HG03342 (cell line): ENCODE measurements around the gene PRR15L.
"Not testable (repeated sequence)": the region's sequence is repeated elsewhere in the genome, so short reads cannot be mapped to it uniquely, and the experiment has no call there.

ENCODE experiments used
- ATAC-seq: cut with Tn5 transposase; IDR thresholded peaks from one replicate; pipeline ENCODE4 v1.9.1; 2021; ENCODE audit warnings: mild to moderate bottlenecking, moderate library complexity; ENCODE audit not compliant: unreplicated experiment

PRR15L gene

GRCh38 chr17:47957591-47958490, at the start of gene PRR15L:
Gene PRR15L, minus strand, starts transcription at chr17:47957883. Its CDS starts 4,649 bp downstream, at chr17:47953234.
- no peak for ATAC-seq

GRCh38 chr17:48006936-48007709, 49.4 kb upstream of the PRR15L start:
- ATAC-seq: no peak

- ATAC-seq: no peak
These were observed 47.3 kb upstream of the PRR15L start for GRCh38 chr17:48004983-48005382.

DNA sequence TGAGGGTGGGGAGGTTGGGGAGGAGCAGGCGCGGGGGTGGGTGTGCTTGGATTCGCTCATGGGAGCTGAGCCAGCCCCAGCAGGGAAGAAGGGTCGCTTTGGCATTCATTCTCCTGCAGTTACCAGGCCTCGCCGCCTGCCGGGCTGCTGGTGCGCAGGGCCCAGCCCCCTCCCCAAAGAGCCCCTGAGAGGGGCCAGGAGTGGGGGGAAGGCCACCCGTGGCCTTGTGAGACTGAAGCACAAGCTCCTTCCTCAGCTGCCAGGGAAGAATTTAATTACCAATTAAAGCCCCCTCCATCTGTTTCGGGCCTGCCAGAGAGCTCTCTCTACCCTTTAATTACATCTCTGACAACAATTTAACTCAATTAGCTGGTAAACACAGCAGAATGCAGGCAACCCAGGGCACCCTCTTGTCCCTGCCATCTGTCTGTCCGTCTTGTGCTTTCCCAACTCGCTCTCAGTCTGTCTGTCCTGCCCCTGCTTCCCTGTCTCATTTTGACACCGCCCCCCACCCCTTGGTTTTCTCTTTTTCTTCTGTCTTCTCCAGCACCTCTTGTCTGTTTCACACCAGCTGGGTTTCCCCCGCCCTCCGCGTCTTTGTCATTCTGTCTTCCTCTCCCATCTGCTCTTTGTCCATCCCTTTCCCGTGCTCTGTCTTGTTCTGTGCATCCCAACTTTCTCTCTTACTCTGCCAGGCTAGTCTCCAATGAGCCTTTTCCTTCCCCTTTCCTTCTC, 45.9 kb upstream of the PRR15L start:
- ATAC-seq: no peak

GRCh38 chr17:48002916-48003416, 45.3 kb upstream of the PRR15L start:
- ATAC-seq: no peak

- no peak for ATAC-seq
These were observed 44.7 kb upstream of the PRR15L start for GRCh38 chr17:48002266-48002915.

DNA sequence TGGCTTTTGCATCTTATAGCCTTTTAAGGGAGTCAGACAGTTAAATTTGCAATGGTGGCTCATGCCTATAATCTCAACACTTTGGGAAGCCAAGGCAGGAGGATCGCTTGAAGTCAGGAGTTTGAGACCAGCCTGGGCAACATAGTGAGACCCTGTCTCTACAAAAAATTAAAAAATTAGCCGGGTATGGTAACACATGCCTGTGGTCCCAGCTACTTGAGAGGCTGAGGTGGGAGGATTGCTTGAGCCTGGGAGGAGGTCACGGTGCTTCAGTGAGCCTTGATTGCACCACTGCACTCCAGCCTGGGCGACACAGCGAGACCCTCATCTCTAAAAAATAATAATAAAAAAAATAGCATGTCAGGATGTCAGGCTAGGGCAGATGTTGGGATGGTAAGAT, 44.0 kb upstream of the PRR15L start:
- ATAC-seq: not testable (repeated sequence)

GRCh38 chr17:48001197-48001596, 43.5 kb upstream of the PRR15L start:
- ATAC-seq: no peak

DNA sequence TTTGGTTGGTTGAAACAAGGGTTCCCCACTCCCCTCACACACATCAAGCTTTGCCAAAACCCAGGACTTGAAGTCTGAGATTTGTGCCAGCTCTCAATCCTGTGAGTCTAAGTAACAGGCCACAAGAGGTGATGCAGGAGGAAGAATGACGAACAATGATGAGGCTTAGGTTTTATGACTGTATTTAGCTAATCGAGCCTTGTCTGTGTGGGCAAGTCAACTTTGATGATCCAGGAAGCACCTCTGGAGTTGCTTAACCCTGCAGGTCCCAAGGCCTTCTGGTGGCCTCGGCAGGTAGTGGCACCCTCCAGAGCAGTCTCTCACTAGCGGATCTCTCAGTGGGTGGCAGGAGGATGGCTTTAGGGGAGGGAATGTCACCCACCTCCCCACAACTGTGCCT, 41.9 kb upstream of the PRR15L start:
- ATAC-seq: no peak

DNA sequence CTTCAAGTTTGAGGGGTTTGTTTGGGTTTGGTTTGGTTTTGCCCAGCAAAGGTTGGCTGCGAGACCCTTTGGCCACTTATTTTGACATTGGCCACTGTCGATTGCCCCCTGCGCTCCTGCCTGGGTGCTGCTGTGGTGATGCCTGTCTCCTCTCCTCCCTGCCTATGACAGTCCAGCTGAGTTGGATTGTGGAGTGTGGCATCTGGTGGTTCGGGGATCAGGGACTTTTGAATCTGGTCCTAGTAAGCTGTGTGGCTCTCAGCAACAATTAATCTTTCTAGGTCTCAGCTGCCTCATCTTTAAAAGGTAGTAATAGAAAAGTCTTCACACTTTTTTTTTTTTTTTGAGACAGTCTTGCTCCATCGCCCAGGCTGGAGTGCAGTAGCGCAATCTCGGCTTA, 40.4 kb upstream of the PRR15L start:
- ATAC-seq: no peak

GRCh38 chr17:47997586-47997985, 39.9 kb upstream of the PRR15L start:
- ATAC-seq: no peak

- no peak for ATAC-seq
These were observed 38.5 kb upstream of the PRR15L start for GRCh38 chr17:47996201-47996600.

- ATAC-seq: no peak
These were observed 37.7 kb upstream of the PRR15L start for GRCh38 chr17:47995241-47995935.

DNA sequence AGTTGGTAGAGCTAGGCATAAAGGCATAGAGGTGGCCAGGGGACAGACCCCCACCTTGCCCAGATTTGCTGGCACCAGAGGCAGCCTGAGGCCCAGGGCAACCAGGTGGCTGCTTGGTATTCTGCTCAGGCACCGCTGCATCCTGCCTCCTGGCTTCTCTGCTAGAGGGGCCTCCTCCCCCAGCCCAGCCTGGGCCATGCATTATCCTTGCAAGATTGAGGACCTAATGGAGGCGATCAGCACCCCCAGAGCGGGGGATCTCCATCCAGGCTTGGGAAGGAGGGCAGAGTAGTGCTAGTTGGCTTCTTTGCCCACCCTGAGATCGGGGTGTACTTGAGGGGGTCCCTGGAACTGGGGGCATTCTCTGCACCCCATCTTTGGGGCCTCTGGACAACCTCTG, 37.0 kb upstream of the PRR15L start:
- ATAC-seq: no peak

DNA sequence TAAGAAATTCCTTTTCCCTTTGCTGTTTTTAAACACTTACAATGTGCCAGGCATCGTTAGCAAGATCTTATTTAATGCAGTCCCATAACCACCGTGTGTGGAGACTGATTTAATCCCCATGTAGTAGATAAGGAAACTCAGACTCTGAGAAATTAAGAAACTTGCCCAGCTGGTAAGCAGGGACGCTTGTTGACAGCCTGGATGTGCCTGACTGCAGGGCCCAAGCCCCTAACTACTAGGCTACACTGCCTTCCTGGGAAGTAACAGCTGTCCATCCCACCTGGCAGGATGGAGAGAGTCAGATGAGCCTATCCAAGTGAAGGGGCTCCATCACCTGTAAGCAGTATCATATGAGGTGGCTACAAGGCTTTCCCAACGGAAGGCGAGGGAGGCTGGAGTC, 36.3 kb upstream of the PRR15L start:
- no peak for ATAC-seq

DNA sequence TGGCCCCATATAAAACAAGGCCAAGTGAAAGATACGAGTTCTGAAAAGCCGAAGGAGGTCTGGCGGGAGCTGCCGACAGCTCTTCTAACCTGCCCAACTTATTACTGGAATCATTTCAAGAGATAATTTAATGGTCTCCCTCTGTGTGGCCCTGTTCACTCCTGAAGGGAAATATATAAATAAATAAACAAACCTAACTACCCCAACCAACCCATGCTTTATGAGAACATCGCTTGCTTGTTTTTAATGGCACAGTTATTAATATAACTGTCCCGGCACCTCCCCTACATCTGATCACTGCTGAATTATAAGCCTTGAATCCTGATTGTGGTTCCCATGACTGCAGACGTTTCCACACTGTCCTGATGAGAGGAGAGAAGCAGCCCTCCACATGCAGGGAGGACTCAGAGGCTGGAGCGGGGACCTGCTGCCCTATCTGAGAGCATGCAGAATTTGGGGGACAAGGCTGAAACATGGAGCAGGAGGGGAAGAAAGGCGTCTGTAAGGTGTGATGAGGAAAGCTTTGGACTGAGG, 35.4 kb upstream of the PRR15L start:
- ATAC-seq: no peak

DNA sequence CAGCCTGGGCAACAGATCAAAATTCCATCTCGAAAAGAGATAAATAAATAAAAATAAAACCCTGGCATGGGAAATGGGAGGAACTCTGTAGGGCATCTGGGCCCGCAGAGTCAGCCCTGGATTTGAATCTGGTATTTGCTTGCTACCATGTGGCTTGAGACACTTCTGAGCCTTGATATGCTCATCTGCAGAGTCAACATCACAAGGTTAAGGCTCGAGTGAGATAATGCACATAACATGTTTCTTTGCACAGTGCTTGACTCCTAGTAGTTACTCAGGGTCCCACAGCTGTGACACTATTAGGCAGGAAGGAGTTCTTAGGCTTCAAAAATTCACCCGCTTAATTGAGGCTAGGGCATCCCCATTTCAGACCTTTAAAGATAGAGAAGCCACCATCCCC, 34.5 kb upstream of the PRR15L start:
- ATAC-seq: no peak

DNA sequence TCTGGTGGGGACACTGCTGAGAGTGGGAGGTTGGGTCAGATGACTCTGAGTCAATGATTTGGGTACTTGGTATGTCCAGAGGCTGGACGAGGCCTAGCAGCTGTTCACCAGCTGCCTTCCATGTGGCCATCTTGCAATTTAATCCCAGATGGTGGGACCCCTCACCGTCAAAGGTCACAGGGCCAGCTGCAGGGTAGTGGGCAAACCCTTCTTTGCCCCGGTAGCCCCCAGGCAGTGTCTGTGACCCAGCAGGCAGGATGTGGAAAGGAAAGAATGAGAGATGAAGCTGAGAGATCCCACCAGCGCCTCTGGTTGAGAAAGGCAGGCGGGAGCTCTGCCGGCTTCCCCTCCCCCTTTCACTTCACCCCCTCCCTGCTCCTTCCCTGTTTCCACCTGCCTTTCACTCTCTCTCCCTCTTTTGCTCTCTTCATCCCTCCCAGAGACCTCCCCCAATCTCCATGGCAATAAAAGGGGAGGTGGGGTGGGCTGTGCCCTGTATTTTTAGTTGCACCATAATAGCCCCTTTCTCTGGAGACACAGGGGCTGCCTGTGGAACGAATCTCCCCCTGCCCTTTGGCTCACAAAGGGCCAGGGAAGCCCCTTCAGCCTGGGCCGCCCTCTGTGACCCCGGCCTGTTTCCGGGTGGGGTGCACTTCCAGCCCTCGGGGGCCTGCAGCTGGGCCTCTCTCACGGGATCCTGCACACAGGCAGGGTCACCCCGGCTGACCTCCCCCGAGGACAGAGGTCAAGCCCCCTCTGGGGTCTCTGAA, 33.5 kb upstream of the PRR15L start:
- ATAC-seq: no peak

DNA sequence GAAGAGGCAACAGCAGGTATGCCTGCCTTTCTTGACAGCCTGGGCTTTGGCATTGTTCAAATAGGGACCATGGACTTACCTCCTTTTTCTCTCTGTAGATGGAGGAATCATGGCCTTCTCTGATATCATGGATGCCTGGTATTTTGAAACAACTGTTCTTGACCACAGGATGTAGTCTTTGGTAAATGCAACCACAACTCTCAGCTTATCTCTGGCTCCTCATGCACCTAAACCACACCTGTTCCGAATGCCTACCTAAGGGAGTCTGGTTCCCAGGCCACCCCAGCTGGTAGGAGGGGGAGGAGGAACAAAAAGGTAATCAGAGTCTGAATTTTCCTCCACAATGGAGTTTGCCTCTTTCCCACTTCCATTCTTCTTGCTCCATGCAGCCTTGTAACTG, 32.0 kb upstream of the PRR15L start:
- no peak for ATAC-seq
